ENCODE results near the gene CNTNAP5.

CNTNAP5 gene

DNA sequence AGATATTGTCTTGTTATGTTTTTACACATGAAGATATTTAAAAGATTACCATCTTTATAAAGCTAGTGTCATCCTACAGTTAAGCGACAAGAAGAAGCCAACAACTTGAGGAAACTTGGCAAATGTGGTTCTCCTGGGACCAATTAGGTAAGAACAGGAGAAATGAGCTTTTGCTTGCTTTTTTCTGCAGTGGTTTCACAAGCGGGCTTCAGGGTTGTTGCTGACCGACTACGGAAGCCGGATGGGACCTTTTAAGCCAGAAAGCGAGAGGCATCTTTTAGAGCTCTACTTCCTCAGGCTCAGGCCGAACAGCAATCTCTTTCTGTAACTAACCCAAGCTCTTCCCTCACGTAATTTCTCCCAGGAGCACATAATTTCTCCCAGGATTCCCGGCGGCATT, 256.5 kb downstream of the CNTNAP5 start:
- no peak for DNase-seq

DNA sequence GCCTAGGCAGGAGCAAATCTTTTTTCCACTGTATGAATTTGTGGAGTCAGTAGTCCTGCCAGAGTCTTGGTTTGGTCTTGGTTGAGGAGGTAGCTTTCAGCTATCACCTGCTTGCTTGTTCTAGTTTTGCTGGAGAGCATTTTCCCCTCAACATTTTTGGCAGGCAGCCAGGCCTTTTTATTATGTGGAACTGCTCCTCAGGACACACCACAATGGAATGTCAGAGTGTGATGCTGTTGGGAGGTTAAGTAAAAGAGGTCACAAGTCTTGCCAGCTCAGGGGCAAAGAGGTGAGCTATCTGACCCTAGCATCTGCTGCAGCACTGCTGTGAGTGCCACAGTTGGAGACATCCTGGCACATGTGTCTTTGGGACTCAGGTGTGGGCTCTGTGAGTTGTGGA, 258.0 kb downstream of the CNTNAP5 start:
- DNase-seq, result no peak

DNA sequence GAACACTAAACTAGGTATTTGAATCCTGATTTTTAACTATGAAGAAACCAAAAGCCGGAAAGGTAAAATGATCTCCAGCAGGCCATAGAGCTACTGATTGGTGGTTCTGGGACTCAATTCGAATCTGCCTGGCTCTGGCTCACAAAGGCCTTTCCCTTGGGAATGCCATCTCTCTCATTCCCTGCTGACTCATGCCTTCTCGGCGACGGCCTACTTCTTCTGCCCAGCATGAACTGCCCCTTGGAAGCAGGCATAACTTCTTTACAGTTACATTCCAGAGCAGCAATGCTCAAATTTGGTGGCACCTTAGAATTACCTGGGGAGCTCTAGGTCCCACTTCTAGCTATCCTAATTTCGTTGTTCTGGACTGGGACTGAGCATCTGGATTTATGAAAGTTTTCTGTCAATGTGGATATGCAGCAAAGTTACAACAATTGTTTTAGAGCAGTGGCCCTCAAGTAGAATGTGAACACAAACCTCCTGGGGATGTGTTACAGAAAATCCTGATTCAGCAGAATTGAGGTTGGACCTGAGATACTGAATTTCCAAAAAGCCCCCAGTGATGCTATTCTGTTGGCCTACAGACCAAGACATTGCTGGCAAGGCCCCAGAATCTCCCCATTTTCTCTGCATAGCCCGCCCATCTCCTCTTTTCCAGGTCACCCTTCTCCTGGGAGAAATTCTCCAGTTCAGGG, 261.1 kb downstream of the CNTNAP5 start:
- DNase-seq, result no peak

DNA sequence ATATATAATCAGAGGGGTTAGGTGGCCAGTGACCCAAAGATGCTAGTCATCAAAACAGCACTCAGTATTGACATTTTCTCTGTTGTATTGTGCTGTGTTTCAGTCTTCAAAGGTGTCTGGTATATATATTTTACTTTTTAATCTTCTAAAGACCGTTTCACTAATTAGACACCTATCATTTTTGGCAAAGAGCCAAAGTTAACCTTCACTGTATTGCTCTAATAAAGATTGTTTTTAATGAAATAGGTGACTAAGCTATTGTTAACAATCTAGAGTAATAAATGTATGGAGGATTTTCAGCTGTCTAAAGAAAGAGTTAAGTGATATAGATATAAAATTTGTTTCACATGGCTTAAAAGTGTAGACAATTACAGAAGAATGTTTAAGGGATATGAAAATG, 264.0 kb downstream of the CNTNAP5 start:
- DNase-seq, result no peak

DNA sequence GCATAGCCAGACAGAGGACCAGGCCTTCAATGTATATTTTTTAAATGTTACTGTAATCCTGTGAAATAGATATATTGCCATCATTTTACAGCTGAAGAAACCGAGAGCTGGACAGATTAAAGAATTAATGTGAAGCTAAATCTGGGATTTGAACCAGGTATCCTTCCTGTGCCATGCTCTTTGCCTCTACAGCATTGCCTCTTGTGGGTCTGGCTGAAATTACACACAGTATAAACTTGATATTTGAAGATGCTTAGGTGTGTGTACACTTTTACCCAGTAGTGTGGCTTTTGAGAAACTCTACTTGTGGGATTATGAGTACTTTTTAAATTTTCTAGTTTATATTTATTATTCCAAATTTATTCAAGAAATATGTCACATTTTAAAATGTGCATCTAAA, 264.5 kb downstream of the CNTNAP5 start:
- DNase-seq, result no peak

DNA sequence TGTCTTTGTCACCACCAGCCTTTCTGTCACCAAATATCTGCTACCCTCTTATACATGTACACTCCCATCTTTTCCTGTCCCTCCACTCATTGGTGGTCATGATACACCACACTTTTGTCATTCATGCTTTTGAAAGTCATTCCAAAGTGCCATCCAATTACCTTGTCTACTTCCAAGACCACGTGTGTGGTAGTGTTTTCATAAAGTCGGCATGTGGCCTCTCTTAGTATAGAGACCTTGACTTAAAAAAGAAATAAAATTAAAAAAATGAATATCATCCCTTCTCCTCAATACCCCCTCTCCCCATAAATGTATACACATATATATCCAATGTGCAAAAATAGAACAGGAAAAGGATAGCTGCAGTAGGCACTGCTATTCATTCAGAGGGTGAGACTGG, 271.4 kb downstream of the CNTNAP5 start:
- no peak for DNase-seq

DNA sequence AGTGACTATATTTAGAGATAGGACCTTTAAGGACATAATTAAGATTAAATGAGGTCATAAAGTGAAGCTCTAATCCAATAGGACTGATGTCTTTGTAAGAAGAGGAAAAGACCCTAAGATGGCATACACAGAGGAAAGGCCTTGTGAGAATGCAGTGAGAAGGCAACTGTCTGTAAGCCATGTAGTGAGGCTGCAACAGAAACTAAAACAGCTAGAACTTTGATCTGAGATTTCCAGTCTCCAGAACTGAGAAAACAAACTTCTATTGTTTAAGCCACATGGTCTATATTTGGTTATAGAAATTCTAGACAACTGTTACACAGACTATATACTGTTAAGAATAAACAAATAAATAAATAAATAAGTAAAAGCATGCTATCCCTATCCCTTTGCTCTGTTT, 276.8 kb downstream of the CNTNAP5 start:
- DNase-seq, result no peak

DNA sequence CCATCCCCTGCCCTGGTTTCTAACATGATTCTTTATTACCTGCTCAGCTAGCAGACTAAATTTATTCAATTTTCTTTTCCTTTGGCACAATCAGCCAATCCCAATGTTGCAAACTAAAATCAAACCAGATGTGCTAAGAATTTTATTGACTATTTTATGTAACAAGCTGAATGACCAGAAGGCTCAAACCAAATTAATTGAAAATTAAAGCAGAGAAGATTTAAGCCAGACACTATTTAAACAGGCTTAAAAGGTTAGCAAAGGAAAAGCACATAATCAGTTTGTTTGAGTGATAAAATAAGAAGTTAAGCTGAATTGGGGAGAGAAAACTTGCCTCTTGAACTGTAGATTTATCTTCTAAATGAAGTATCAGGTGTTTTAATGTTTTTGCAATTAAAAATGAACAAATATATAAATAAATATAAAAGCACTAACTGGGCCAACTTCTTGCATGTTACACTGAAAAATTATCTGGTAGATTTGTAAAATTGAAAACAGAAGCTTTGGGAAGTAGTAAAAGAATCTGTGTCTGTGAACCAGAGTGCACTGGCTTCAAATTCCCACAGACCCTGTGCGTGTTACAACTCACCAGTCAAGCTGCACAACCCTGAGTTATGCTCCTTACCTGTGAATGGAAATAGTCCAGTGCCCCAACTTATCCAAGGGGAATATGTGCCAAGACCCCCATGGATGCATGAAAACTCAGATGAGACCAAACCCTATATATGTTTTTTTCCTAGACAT, 283.4 kb downstream of the CNTNAP5 start:
- DNase-seq, result no peak

DNA sequence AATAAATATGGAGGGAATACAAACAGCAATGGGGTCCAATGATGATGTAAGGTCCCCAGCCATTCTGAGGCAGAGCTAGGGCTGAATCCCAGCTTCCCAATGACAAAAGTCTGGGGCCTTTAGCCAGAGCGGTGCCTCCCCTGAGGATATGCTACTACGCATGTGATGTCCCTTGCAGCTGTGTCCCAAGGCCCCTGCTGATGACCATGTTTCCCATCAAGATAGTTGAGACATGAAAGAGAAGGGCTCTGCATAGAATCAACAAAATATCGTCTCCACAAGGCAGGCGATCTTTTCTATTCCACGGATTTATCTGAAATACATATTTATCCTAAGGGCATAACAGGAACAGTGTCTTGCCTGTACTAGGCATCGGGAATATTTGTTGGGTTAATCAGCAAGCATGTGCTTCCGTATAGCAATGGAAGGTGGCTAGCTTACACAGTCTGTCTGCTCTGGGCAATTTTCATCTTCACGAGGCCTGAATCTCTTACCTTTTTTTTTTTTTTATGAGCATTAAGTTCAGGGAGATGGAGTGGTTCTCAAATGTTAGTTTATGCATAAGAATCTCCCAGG, 284.6 kb downstream of the CNTNAP5 start:
- no peak for DNase-seq

DNA sequence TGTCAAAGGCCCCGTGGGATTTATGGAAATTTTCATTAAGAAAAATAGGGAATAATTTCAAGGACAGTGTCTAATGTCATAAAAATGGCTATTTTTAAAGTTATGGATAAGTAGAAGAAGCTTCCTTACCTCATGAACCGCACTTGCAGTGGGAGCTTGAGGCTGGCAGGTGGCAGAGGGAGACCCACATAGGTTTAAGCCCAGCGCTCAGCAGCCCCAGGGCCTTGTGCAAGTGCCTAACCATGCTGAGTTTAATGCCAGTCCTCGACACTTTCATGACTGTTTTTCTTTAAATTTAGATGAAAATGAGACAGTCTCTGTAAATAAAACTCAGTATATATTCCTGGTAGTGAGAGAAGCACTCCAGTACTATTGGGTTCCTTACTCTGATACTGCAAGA, 285.6 kb downstream of the CNTNAP5 start:
- no peak for DNase-seq

DNA sequence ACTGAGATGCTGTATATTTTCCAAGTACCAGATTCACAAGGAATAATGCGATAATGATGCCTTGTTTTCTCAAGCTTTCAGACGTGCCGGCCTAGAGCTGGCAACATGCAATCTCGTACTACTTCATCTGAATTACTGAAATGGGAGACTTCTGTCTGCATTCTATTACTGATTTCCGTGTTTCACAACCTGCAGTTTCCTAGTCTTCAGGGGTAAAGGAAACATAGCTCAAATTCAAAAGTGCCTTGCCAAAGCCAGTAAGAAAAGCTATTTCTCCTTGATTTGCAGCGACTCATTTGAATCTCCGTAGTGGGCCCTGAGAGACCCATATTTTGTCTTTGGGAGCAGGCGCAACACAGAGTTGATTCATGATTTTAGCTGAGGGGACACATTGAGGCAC, 289.0 kb downstream of the CNTNAP5 start:
- DNase-seq, result no peak

DNA sequence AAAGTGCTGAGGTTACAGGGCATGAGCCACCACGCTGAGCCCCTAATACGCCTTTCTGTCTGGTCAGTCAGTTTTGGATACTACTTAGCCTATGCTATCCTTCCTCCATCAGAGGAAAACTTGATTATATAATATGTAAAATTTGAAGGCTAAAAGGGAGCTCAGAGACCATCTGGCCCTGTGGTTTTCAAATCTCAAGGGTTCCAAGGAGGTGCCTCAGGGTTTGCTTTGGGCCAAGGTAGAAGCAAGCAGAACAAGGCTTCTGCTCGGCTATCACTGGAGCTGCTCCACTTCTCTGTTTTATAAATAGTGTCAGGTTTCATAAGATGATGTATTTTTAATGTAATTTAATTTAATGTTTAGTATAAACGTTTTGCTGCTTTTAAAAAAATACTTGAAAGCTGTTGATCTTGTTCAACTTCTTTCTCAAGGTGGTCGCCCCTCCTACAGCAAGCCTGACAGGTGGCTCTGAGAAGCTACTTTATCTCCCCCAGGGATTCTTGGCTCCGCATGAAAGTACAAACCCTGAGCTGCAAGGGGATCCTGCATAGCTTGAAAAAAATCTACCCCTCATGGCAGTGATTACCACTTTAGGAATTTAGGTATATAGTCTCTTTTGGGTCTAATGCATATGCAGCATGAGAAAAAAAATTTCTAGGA, 290.3 kb downstream of the CNTNAP5 start:
- DNase-seq, result no peak

DNA sequence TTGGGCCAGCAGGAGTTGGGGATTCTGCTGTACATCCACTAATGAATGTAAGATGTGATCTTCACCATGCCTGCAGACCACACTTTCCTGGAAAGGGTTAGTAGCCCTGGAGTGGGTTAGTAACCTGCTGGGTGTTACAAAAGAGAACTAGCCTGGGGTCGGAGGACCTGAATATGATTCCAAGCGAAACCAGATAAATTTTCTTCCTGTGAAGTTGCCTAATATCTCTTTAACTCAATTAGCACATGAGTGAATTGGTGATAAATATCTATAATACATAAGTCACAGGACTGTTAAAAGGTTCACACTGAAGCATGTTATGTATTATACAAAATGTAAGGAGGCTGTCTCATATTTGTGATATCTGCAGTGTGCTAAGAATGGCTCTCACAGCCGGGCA, 291.0 kb downstream of the CNTNAP5 start:
- DNase-seq, result no peak

DNA sequence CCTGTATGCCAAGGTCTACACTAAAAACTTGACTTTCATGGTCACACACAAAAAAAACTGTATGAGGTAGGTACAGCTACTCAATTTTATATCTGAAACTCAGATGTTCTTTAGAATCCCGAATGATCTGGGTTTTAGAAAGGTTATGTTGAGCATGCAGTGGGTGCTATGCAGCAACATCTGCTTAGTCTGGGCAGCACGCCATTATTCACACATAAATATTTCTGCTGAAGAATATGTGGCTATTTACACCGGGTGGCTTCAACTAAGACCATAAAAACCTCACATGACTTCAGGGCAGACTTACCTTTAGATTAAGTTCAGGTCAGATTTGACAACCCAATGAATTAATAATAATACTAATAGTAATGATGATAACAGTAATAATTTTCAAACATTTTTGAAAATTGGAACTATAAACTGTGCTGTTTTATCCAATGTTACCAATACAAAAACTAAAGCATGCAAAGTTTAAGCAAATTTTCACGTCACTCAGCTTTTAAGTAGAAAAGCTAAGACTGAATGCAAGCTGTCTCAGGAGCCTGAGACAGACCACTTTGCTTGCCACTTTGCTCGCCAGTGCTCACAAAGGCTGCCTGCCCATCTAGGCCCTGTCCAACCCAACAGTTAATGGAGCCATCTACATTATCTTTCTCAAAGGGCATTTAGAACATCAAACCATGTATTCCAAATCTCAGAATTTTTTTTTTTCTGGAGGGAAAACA, 292.0 kb downstream of the CNTNAP5 start:
- DNase-seq, result no peak

DNA sequence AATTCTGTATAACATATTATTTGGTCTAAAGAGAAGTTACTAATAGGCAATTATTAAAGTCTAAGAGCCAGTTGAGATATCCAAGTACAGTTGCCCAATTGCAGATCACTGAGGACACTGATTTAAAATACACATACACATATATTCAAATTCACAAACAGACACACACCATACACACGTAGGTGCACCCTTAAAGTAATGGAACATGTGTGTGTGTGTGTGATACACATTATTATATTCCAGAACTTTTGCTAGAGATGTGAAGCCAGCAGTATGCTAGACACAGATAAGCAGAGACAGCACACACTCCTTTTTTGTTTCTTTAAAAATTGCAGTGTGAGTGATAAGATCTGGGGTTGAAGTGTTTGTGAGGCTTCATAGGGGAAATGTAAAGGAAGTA, 292.5 kb downstream of the CNTNAP5 start:
- no peak for DNase-seq

DNA sequence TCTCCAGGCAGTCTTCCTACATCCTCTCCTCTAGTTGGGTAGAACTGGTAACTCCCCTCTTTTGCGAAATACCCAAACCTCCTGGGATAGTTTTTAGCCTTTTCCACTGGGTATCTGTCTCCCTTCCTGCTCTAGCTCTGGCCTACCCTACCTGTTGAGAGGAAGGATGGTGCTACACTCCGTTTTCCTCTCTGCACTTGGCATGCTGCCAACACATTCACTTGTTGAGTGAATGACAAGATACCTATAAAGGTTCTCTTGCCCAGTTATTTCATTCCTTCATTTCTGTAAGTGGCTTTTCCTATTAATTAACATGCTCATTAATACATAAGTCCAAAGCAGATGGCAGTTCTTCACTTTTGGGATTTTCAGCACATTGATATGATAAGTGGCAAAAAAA, 293.8 kb downstream of the CNTNAP5 start:
- no peak for DNase-seq

DNA sequence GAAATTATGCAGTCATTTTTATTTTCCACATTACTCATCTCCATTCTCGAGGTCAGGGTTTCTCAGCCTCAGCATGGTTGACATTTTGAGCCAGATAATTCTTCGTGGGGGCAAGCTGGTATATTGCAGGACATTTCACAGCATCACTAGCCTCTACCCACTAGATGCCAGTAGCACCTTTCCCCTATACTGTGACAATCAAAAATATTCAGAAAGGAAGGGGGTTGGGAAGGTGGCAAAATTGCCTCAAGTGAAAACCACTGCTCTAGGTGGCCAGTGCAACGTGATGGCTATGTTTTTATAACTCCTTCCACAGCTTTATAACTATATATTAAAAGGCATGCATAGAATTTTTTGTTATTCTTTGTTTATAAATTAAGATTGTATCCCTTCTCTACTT, 294.5 kb downstream of the CNTNAP5 start:
- DNase-seq, result no peak

DNA sequence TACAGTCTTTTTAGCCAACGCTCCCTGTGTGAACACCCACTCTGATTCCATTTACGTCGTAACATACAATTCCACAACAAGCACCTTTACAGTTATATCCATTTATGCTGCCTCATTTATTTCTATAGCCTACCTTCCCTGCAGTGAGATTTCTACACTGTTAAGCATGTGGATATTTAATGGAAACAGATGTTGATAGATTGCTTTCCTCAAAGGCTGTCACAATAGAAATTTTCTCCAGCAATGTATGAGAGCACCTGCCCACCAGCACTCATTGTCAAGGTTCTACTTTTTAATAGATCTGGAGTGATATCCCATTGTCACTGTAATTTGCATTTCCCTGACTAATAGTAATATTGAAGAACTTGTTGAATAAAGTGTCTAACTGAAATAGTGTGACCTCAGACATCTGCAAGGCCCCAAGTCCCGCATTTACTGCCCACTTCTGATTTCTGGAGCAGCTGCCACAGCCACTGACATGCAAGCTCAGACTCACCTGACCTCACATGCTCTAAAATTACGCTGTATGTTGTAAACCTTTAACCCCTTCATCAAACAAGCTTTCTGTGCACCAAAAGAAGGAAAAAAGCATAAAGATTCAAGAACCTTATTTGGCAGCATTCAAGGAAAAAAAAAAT, 295.1 kb downstream of the CNTNAP5 start:
- DNase-seq, result no peak

DNA sequence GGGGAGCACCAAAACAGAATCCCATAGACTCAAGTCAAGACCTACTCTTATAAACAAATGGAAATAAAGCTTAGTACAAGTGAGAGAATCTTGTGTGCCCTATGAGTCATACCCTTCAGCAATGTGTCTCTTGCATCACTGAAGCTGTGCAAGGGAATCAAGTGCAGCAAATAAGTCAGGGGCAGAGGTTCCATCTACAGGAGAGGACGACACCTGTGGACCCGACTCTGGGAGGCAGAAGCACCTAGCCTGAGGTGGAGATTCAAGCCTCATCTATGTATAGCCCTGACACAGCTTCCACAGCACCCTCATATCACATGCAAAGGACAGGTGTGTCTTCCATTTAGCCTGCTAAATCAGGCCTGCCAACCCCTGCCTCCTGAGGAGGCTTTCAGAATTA, 298.2 kb downstream of the CNTNAP5 start:
- DNase-seq, result no peak

DNA sequence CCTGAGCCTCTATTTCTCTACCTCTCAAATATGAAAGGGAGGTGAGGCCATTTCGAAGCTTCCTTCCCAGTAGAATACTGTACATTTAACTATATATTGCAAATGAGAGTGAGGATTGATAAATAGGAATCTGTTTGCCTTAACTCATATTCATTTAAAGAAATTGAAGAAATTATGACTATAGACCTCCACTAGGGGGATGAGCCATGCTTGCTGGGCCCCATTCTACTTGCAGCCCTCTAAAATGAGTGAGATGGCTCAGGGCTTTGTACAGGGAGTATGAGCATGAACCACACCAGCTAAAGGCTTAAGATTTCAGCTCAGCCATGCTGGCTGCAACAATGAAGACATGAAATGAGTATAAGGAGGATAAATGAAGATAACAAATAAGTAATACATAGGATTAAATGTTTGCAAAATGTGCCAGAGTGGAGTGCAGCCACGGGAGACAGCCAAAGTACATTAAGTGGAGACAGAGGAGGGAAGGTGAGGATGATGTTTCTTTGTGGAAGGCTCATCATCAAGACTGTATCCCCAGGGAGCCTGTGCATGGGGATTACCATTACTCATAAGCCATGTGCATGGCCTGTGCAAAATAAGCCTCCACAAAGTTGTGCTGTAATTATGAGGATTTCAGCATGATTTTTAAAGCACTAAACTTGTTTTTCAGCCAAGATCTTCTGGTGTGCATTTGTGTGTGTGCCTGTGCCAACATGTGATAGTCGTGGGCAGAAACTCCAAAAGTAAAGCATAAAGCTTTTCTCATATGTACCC, 300.8 kb downstream of the CNTNAP5 start:
- DNase-seq, result no peak

DNA sequence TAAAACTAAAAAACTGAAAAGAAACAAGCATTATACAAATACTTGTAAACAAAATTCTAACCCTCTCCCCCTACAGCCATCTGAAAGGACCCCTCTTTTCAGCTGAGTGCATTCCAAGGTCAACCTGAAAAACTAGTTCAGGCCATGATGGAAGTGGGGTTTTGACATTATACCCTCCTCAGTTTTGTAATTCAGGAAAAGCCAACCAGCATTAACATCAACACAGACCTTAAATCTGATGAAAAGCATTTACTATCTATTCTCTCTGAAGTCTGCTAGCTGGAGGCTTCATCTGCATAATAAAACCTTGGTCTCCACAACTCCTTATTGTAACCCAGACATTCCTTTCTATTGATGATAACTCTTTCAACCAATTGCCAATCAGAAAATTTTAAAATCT, 302.2 kb downstream of the CNTNAP5 start:
- no peak for DNase-seq

DNA sequence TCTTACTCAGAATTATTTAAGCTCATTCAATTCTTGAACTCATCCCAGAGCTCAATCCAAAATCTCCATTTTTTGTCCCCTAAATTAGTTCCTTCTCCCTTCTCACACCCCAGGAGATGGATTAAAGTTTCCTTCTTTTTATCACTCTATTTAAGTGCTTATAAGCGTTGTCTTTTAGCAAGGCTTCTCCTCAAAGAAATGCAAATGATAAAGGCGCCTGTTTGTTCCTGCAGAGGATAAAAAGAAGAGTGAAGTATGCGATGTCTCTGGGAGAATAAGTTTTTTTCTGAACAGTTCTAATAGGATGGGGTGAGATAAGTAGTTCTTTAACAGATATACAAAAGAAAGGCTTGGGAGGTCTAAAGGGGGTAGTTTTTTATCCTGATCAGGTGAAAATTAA, 303.3 kb downstream of the CNTNAP5 start:
- no peak for DNase-seq

Data from stimulated activated CD4-positive, alpha-beta T cell treated with anti-CD3 and anti-CD28 coated beads, Interleukin-4, amount 100 ng/mL, for 1 hour (primary cell).